Thoracic aorta (tissue), 2 donors: ENCODE results near the gene COL5A3. TPM values are rescaled to one million over a fixed set of nuclear protein-coding genes. Genes with fewer than 3 reads are reported as not detected.

Source experiments
- ATAC-seq: fragments of 150-250 bp; one replicate; pipeline ENCODE4 v1.8.0; 2017; ENCODE audit warnings: low read depth; ENCODE audit not compliant: insufficient number of reproducible peaks, low FRiP score
- DNase-seq: peaks from one replicate; pipeline ENCODE4 v3.0.0-alpha.2; 2020; ENCODE audit warnings: low spot score
- H3K27ac ChIP-seq, 2 donors: fragments of 200-600 bp; sonication (generic); 1 replicate in 1 of 2; 2 replicates in 1 of 2; pipeline ENCODE4 v1.5.1; 2016; ENCODE audit warnings: mild to moderate bottlenecking in 2 of 2, moderate library complexity in 2 of 2
- H3K27me3 ChIP-seq: fragments of 200-600 bp; sonication (generic); replicated peaks from 2 replicates; pipeline ENCODE4 v1.6.0; 2016; ENCODE audit warnings: mild to moderate bottlenecking; ENCODE audit not compliant: insufficient read depth
- H3K36me3 ChIP-seq: fragments of 200-600 bp; sonication (generic); one replicate; pipeline ENCODE4 v1.5.1; 2016
- H3K4me1 ChIP-seq, 2 donors: fragments of 200-600 bp; sonication (generic); 1 replicate in 1 of 2; 2 replicates in 1 of 2; pipeline versions ENCODE4 v1.5.1 to v1.6.0; 2016; ENCODE audit warnings: low read depth in 2 of 2, mild to moderate bottlenecking in 1 of 2; ENCODE audit not compliant: control insufficient read depth in 1 of 2
- H3K4me3 ChIP-seq: fragments of 200-600 bp; sonication (generic); 2 replicates; pipeline ENCODE4 v1.5.1; 2016; ENCODE audit warnings: mild to moderate bottlenecking
- H3K9me3 ChIP-seq: fragments of 200-600 bp; sonication (generic); 2 replicates; pipeline ENCODE4 v1.5.1; 2016
- total RNA-seq, 2 donors: library from RNA; depleted of rRNA; stranded (reverse); fragments of >200 nt; gene quantifications; one replicate each; pipeline versions ENCODE4 v1.1.0 to v1.2.3, GENCODE V29; 2016
- TF ChIP-seq, protein P1 (sequence below): fragments of 200-600 bp; sonication (generic); IDR thresholded peaks from one replicate; pipeline ENCODE4 v1.5.1; 2019; ENCODE audit warnings: antibody characterized with exemption

COL5A3 gene
- total RNA-seq, 2 donors from 2014 or later: 11.1 to 14.3 TPM

DNA sequence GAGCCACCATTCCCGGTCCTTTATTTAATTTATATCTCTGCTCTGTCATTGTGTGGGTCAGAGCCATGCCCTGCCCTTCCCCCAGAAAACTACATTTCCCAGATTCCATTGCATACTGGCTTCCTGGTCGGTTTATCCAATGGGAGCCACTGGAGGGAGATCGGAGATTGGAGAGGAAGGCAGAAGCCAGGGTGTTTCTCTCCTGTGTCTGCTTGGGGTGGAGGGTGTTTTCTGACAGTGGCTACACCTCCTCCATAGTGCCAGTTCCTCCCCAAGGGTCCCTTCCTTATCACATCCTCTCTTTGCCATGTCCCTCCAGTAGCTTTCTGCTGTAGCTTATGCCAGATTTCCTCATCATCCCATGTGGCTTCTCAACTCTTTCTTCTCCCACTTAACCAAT, 93.0 kb downstream of the COL5A3 start:
- no peak overlapping the region for H3K4me3 ChIP-seq
- TF ChIP-seq, protein P1, sequence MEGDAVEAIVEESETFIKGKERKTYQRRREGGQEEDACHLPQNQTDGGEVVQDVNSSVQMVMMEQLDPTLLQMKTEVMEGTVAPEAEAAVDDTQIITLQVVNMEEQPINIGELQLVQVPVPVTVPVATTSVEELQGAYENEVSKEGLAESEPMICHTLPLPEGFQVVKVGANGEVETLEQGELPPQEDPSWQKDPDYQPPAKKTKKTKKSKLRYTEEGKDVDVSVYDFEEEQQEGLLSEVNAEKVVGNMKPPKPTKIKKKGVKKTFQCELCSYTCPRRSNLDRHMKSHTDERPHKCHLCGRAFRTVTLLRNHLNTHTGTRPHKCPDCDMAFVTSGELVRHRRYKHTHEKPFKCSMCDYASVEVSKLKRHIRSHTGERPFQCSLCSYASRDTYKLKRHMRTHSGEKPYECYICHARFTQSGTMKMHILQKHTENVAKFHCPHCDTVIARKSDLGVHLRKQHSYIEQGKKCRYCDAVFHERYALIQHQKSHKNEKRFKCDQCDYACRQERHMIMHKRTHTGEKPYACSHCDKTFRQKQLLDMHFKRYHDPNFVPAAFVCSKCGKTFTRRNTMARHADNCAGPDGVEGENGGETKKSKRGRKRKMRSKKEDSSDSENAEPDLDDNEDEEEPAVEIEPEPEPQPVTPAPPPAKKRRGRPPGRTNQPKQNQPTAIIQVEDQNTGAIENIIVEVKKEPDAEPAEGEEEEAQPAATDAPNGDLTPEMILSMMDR: no peak
- no peak for DNase-seq
- H3K36me3 ChIP-seq: no peaks in the 10 kb centered on the region
- ATAC-seq: no peak
- no peak overlapping the region for H3K27ac ChIP-seq
- H3K27me3 ChIP-seq: no peaks in the 10 kb centered on the region
- H3K9me3 ChIP-seq: no peaks in the 10 kb centered on the region
- H3K4me1 ChIP-seq: peaks cover 13 to 18% of the 10 kb centered on the region in 2 donors

DNA sequence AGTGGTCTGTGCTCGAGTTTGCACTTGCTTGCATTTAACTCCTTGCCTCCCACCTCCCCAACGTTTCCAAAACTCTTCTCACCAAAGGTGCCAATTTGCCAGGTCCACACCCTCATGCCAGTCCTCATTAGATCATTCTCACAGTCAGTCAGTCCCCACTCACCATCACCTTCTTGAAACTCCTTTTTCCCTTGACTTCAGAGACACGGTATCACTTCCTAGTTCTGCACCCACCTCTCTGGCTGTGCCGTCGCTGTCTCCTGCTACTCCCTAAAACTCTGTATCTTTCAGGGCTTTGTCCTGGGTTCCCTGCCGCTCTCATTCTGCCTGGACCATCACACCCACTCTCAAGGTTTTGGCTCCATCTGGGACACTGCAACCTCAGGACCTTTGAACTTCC, 93.6 kb downstream of the COL5A3 start:
- no peak overlapping the region for H3K27ac ChIP-seq
- H3K4me1 ChIP-seq: peaks cover 13 to 18% of the 10 kb centered on the region in 2 donors
- TF ChIP-seq, protein P1: no peak
- no peak overlapping the region for H3K4me3 ChIP-seq
- no peaks in the 10 kb centered on the region for H3K36me3 ChIP-seq
- DNase-seq (no peak), ATAC-seq (no peak)
- no peaks in the 10 kb centered on the region for H3K9me3 ChIP-seq
- no peaks in the 10 kb centered on the region for H3K27me3 ChIP-seq

DNA sequence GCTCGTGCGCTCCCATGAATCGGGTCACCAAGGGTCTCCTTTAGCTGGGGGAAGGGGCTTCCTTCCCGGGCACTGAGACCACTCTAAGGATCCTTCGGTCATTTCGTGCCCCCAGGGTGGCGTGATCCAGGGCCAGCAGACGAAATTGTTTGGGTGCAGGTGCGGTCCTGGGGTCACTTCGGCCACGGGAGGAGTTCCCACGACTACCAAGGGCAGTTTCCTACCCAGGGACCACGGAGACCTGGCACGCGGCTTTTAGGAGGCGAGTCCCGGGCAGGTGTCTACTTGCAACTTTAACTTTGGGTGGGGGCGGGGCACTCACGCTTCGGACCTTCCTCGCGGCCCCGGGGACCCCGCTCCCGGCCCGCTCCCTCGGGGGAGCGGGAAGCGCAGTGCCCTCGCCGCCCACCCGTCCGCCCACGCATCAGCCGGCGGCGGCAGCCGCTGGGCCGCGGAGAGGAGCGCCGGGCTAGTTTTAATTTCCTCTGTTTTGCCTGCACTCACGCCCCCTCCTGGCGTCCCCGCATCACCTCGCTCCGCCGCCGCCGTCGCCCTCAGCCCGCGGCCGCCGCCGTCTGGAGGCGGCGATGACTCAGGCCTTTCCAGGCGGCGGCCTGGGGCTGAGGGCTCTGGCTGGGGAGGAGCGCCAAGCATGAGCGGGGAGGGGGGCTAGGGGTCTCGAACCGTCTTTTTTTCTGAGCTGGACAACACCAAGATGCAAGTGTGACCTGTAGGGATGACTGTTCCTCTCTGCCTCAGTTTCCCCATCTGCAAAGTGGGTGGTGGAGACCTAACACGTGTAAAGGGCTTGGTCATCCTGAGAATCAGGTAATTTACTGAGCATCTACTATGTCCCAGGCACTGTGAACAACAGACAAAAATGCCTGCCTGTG, 95.7 kb downstream of the COL5A3 start:
- Histone ChIP-seq H3K9me3 (no peaks in the 10 kb centered on the region), H3K36me3 (no peaks in the 10 kb centered on the region), H3K4me3 (peak overlapping the region; percentile 72), H3K4me1 (peaks cover 13 to 18% of the 10 kb centered on the region in 2 donors), H3K27me3 (no peaks in the 10 kb centered on the region), H3K27ac (no peak overlapping the region)
- ATAC-seq (peak; percentile 61), DNase-seq (no peak)
- TF ChIP-seq, protein P1: peak; percentile 43

DNA sequence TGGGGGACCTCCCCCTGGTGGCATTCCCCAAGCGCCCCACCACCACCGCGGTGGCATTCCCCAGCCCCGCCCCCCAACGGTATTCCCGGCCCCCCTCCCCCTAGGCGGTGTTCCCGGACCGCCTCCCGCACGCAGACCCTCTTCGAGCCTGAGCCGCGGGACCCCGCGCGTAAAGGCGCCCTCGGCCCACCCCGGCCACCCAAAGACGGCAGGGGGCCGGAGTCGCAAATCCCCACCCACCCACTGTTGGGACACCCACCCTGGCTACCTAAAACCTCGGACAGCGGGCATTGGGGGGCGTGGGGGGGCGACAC, 96.3 kb downstream of the COL5A3 start:
- H3K27ac ChIP-seq: no peak overlapping the region
- ATAC-seq: no peak
- no peaks in the 10 kb centered on the region for H3K27me3 ChIP-seq
- no peak for DNase-seq
- H3K4me1 ChIP-seq: peaks cover 13 to 18% of the 10 kb centered on the region in 2 donors
- H3K4me3 ChIP-seq: peak overlapping the region; percentile 72
- no peaks in the 10 kb centered on the region for H3K36me3 ChIP-seq
- H3K9me3 ChIP-seq: no peaks in the 10 kb centered on the region
- TF ChIP-seq, protein P1: no peak

DNA sequence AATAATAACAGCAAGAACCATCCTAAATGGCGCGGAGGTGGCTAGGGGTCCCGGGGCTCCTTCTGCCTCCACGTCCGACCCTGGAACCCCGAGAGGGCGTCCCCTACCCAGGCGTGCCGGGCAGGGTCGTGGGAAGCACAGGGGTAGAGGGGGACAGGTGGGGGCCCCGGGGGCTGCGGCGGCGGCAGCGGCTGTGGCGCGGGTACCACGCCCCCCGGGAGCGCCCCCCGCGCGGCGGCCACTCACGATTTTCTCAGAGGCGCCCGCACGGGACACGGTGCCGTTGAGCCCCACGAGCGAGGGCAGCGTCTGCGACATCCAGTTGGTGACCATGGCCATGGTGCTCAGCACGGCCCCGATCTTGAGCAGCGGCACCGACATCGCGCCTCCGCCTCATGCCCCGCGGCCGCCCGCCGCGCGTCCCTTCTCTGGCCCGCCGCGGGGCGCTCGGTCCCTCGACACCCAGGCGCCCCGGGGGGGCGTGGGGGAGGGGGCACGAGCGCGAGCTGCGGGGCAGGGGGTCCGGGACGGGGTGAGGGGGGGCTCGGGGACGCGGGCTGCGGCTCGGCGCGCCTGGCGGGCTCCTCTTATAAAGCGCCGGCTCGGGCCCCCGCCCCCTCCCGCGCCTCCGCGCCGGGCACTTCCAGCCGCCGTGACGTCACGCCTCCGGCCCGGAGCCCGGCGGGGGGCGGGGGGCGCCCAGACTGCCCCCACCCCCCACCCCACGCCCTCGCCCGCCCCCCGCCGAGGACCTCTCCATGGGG, 96.9 kb downstream of the COL5A3 start:
- no peak overlapping the region for H3K27ac ChIP-seq
- no peak for DNase-seq
- H3K27me3 ChIP-seq: no peaks in the 10 kb centered on the region
- no peaks in the 10 kb centered on the region for H3K36me3 ChIP-seq
- H3K4me3 ChIP-seq: peak overlapping the region; percentile 72
- H3K4me1 ChIP-seq: peaks cover 13 to 18% of the 10 kb centered on the region in 2 donors
- ATAC-seq: no peak
- TF ChIP-seq, protein P1: no peak
- no peaks in the 10 kb centered on the region for H3K9me3 ChIP-seq
